Liver (tissue), 9 donors: ENCODE results near the gene PTCD1. TPM values are rescaled to one million over a fixed set of nuclear protein-coding genes. Genes with fewer than 3 reads are reported as not detected.

Experiments
- DNase-seq: peaks from one replicate; pipeline ENCODE4 v3.0.0-alpha.2; 2017; ENCODE audit warnings: low spot score
- H3K27ac ChIP-seq, 2 donors: one replicate each; pipeline ENCODE4 v1.7.0; 2013; ENCODE audit warnings: inconsistent platforms in 2 of 2, low read length in 2 of 2, control low read depth in 1 of 2, low read depth in 1 of 2, mild to moderate bottlenecking in 1 of 2
- H3K27me3 ChIP-seq, 4 donors: one replicate each; pipeline versions ENCODE4 v1.6.1 to v1.7.0; 2013; ENCODE audit warnings: low read length in 3 of 4, inconsistent platforms in 1 of 4, mild to moderate bottlenecking in 1 of 4, moderate library complexity in 1 of 4; ENCODE audit not compliant: control insufficient read depth in 4 of 4, insufficient read depth in 4 of 4
- H3K36me3 ChIP-seq, 4 donors: one replicate each; pipeline versions ENCODE4 v1.6.1 to v1.7.0; 2013; ENCODE audit warnings: low read length in 3 of 4, mild to moderate bottlenecking in 3 of 4, low read depth in 1 of 4, moderate library complexity in 1 of 4; ENCODE audit not compliant: control insufficient read depth in 4 of 4, insufficient read depth in 3 of 4
- H3K4me1 ChIP-seq, 4 donors: one replicate each; pipeline versions ENCODE4 v1.6.1 to v1.7.0; 2013; ENCODE audit warnings: low read length in 3 of 4, mild to moderate bottlenecking in 3 of 4, moderate library complexity in 1 of 4; ENCODE audit not compliant: control insufficient read depth in 4 of 4, insufficient read depth in 4 of 4
- H3K4me3 ChIP-seq, 3 donors: one replicate each; pipeline versions ENCODE4 v1.6.1 to v1.7.0; 2013; ENCODE audit warnings: low read length in 3 of 3, control low read depth in 1 of 3, low read depth in 1 of 3, mild to moderate bottlenecking in 1 of 3
- H3K9ac ChIP-seq, 2 donors: one replicate each; pipeline ENCODE4 v1.7.0; 2013; ENCODE audit warnings: low read length in 2 of 2, mild to moderate bottlenecking in 2 of 2, moderate library complexity in 2 of 2, control low read depth in 1 of 2, low read depth in 1 of 2
- H3K9me3 ChIP-seq, 4 donors: one replicate each; pipeline versions ENCODE4 v1.6.1 to v1.7.0; 2013; ENCODE audit warnings: low read length in 3 of 4; ENCODE audit not compliant: control insufficient read depth in 4 of 4
- CTCF ChIP-seq: fragments of 150-350 bp; IDR thresholded peaks from 2 replicates; pipeline ENCODE4 v1.5.1; 2017; ENCODE audit warnings: improper control_type of control experiment, low read depth, low read length; ENCODE audit not compliant: missing input control
- EGR1 ChIP-seq, 2 donors: IDR thresholded peaks; 2 replicates each; pipeline ENCODE4 v1.6.1; 2016 to 2018; ENCODE audit warnings: antibody characterized with exemption in 2 of 2, low read depth in 2 of 2
- GABPA ChIP-seq, 2 donors: IDR thresholded peaks in 1 of 2; conservative IDR thresholded peaks in 1 of 2; 2 replicates each; pipeline ENCODE4 v1.6.1; 2016; ENCODE audit warnings: antibody characterized with exemption in 2 of 2, mild to moderate bottlenecking in 1 of 2, moderate library complexity in 1 of 2
- HNF4A ChIP-seq, 2 donors: conservative IDR thresholded peaks; 2 replicates each; pipeline ENCODE4 v1.6.1; 2016; ENCODE audit warnings: antibody characterized with exemption in 2 of 2, mild to moderate bottlenecking in 2 of 2
- HNF4G ChIP-seq: IDR thresholded peaks from 2 replicates; pipeline ENCODE4 v1.6.1; 2016; ENCODE audit warnings: antibody characterized with exemption
- MAX ChIP-seq: IDR thresholded peaks from 2 replicates; pipeline ENCODE4 v1.6.1; 2016; ENCODE audit warnings: antibody characterized with exemption
- NR2F2 ChIP-seq: IDR thresholded peaks from 2 replicates; pipeline ENCODE4 v1.6.1; 2016; ENCODE audit warnings: antibody characterized with exemption
- RAD21 ChIP-seq, 2 donors: IDR thresholded peaks; 2 replicates each; pipeline ENCODE4 v1.6.1; 2016; ENCODE audit warnings: antibody characterized with exemption in 2 of 2, mild to moderate bottlenecking in 2 of 2
- RXRA ChIP-seq, 2 donors: IDR thresholded peaks; 2 replicates each; pipeline ENCODE4 v1.6.1; 2017 to 2018; ENCODE audit warnings: antibody characterized with exemption in 2 of 2, mild to moderate bottlenecking in 1 of 2
- SP1 ChIP-seq: IDR thresholded peaks from 2 replicates; pipeline ENCODE4 v1.6.1; 2018; ENCODE audit warnings: antibody characterized with exemption, mild to moderate bottlenecking
- TAF1 ChIP-seq: conservative IDR thresholded peaks from 2 replicates; pipeline ENCODE4 v1.6.1; 2016; ENCODE audit warnings: antibody characterized with exemption, mild to moderate bottlenecking
- YY1 ChIP-seq: IDR thresholded peaks from 2 replicates; pipeline ENCODE4 v1.6.1; 2016; ENCODE audit warnings: antibody characterized with exemption, mild to moderate bottlenecking
- ZBTB33 ChIP-seq: IDR thresholded peaks from 2 replicates; pipeline ENCODE4 v1.6.1; 2016; ENCODE audit warnings: antibody characterized with exemption
- WGBS: extraction: QIAGEN DNeasy Blood & Tissue Kit; methylation state at CpG from one replicate; pipeline ENCODE4 v1.1.7; 2013; 5-methylcytosine and 5-hydroxymethylcytosine counted together
- polyA plus RNA-seq, 2 donors: library from polyadenylated mRNA; stranded (reverse) in 1 of 2; unstranded in 1 of 2; fragments of 200-250 nt in 1 of 2; fragments of >200 nt in 1 of 2; fragmentation: Nextera tagmentation in 1 of 2; extraction: Ambion mirVana in 1 of 2; gene quantifications; one replicate each; pipeline versions ENCODE4 v1.2.1 to v1.2.3, GENCODE V29; 2013 to 2015
- total RNA-seq, 2 donors: library from RNA; depleted of rRNA; stranded (reverse); fragments of >200 nt; gene quantifications; one replicate each; pipeline ENCODE4 v1.2.3, GENCODE V29; 2014
- donor health status: healthy.
- donor health status: healthy.
- donor health status: healthy.
- donor health status: healthy.
- donor health status: healthy.

Gene PTCD1
- total and polyA plus RNA-seq, 4 donors = 3.1 to 4.3 (median 3.8) TPM

GRCh38 chr7:99473315-99473596, 34.7 kb upstream of the PTCD1 start:
- no peak for DNase-seq
- Histone ChIP-seq H3K27me3 (no peaks in the 10 kb centered on the region), H3K4me1 (peaks cover 3 to 14% (median 9%) of the 10 kb centered on the region in 4 donors), H3K27ac (peak overlapping the region; percentile 69 to 85), H3K4me3 (peak overlapping the region; percentile 70 to 90 (median 80)), H3K9ac (peak overlapping the region; percentile 16 to 42), H3K9me3 (no peaks in the 10 kb centered on the region), H3K36me3 (peaks cover 0 to 6% (median 2%) of the 10 kb centered on the region in 4 donors)
- TF ChIP-seq GABPA (IDR thresholded peaks at IDR 0.05 in 1 of 2, conservative IDR thresholded peaks at IDR 0.05 in 1 of 2) = no peak
- no peak for TF ChIP-seq MAX
- TF ChIP-seq HNF4G = no peak
- TF ChIP-seq NR2F2 = no peak
- no peak for TF ChIP-seq EGR1 (IDR thresholded peaks at IDR 0.05; ENCODE audit: low read depth in 2 of 2)
- peak in 1 of 2 donors; percentile 1 for TF ChIP-seq HNF4A (conservative IDR thresholded peaks at IDR 0.05)
- WGBS = 7% methylated on average over 7 of the region's 7 CpGs

GRCh38 chr7:99472561-99473314, 34.1 kb upstream of the PTCD1 start, which contains the start of gene ZNF789:
TSS of gene ZNF789 (plus strand) at chr7:99472890. CDS start at chr7:99476457, 3,567 bp downstream.
- peaks cover 0 to 4% (median 2%) of the 10 kb centered on the region in 4 donors for H3K36me3 ChIP-seq
- peaks cover 3 to 14% (median 9%) of the 10 kb centered on the region in 4 donors for H3K4me1 ChIP-seq
- H3K27ac ChIP-seq = peak within 1 kb of the TSS; percentile 69 to 85
- TF ChIP-seq SP1 = peak; percentile 75
- peak; percentile 42 for TF ChIP-seq YY1
- peak in 1 of 2 donors; percentile 17 for TF ChIP-seq EGR1 (IDR thresholded peaks at IDR 0.05; ENCODE audit: low read depth in 2 of 2)
- no peak for TF ChIP-seq RXRA (IDR thresholded peaks at IDR 0.05)
- peak; percentile 44 to 51 for TF ChIP-seq HNF4A (conservative IDR thresholded peaks at IDR 0.05)
- TF ChIP-seq TAF1 = peak; percentile 55
- peak; percentile 48 for TF ChIP-seq ZBTB33
- TF ChIP-seq RAD21 (IDR thresholded peaks at IDR 0.05) = peak; percentile 16 to 29
- no peak for TF ChIP-seq CTCF
- peak in 1 of 2 donors; percentile 67 for TF ChIP-seq GABPA (IDR thresholded peaks at IDR 0.05 in 1 of 2, conservative IDR thresholded peaks at IDR 0.05 in 1 of 2)
- DNase-seq = peak; percentile 97
- WGBS = under 1% methylated on average over 56 of the region's 56 CpGs
- peak within 1 kb of the TSS; percentile 70 to 90 (median 80) for H3K4me3 ChIP-seq
- no peaks in the 10 kb centered on the region for H3K27me3 ChIP-seq
- H3K9me3 ChIP-seq = no peaks in the 10 kb centered on the region
- peak within 1 kb of the TSS; percentile 42 to 63 for H3K9ac ChIP-seq
